ENCODE results near the gene PTCHD1.

- TF ChIP-seq CTCF (IDR thresholded peaks at IDR 0.05; ENCODE audit: poor library complexity) (no peak), EZH2phosphoT487 (IDR thresholded peaks at IDR 0.05; ENCODE audit: low read depth, severe bottlenecking, unreplicated experiment) (peak; percentile 64), EZH2 (IDR thresholded peaks at IDR 0.05; ENCODE audit: borderline replicate concordance) (no peak)
Observed at GRCh38 chrX:23334848-23335599, at the start of gene PTCHD1.
